ENCODE data around the gene KRTAP12-4. TPM values are rescaled to one million over a fixed set of nuclear protein-coding genes. Genes with fewer than 3 reads are reported as not detected.

The KRTAP12-4 gene
- total RNA-seq, 2 experiments from 2014 or later, result not detected

DNA sequence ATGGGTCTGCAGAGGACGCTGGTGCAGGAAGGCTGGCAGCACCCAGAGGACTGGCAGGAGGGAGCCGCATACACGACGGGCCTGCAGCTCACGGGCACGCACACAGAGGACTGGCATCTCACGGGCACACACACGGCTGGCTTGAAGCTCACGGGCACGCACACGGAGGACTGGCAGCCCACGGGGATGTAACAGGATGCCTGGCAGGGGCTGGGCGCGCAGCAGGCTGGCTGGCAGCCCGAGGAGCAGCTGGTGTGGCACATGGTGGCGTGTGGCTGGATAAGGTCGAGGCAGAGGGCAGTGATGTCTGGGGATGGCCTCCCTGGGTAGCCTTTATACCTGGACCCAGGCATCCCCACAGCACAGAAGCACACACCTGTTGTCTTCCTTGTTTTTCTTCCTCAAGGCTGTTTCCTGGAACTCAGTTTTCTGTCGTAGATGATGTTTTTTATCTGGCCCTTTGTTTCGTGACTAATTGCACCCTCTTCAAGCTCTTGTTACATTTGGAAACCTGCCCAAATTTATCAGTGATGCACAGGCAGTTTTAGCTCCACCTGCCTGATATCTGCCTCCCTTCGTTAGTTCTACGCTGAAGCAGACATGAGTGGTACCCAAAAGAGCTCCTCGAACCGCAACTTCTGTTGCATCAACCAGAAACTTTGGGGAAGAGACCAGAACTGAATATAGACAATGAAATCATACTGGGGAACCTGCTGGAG is 27.6 kb upstream of the KRTAP12-4 start, which contains the start of gene KRTAP12-1:
Gene KRTAP12-1, minus strand, starts transcription at position 303 of the 719 bp plus-strand sequence. Its CDS starts 40 bp downstream, at position 263.
- Histone ChIP-seq H3K4me3 (ENCODE audit: low read depth, low read length, poor library complexity, severe bottlenecking) (no peak within 1 kb of the TSS), H3K9me2 (ENCODE audit: insufficient read depth, low read length) (no peaks in the 10 kb centered on the region), H4K20me1 (ENCODE audit: insufficient read depth, low read length) (no peaks in the 10 kb centered on the region), H2AFZ (ENCODE audit: low read length) (no peak within 1 kb of the TSS), H3K36me3 (ENCODE audit: insufficient read depth, low read length) (no peaks in the 10 kb centered on the region), H3K9me3 (ENCODE audit: low read length) (no peaks in the 10 kb centered on the region), H3K27ac (ENCODE audit: low read depth, low read length, poor library complexity, severe bottlenecking) (no peak within 1 kb of the TSS), H3K79me2 (ENCODE audit: insufficient read depth, low read depth, low read length) (no peaks in the 10 kb centered on the region), H3K4me2 (ENCODE audit: low read length) (no peak within 1 kb of the TSS), H3K4me1 (ENCODE audit: insufficient read depth, low read length, poor library complexity, severe bottlenecking) (no peaks in the 10 kb centered on the region)
- POLR2A ChIA-PET, result interaction anchor here (0.6 kb wide), 1 partner anchor 18 kb away, joined by 3 read pairs; no protein-coding TSS in a partner anchor
- BruUV-seq (replicated peaks), result no TSS peak
- intact Hi-C loops (cut with micrococcal nuclease; ENCODE audit: unreplicated experiment), result no loop called here
- DNase-seq (ENCODE audit: low spot score), result no peak
- CTCF ChIA-PET (ENCODE audit: unreplicated experiment), result interaction anchor here (0.6 kb wide), 1 partner anchor 1129 kb away, joined by 4 read pairs; no protein-coding TSS in a partner anchor
- TF ChIP-seq, protein P1, sequence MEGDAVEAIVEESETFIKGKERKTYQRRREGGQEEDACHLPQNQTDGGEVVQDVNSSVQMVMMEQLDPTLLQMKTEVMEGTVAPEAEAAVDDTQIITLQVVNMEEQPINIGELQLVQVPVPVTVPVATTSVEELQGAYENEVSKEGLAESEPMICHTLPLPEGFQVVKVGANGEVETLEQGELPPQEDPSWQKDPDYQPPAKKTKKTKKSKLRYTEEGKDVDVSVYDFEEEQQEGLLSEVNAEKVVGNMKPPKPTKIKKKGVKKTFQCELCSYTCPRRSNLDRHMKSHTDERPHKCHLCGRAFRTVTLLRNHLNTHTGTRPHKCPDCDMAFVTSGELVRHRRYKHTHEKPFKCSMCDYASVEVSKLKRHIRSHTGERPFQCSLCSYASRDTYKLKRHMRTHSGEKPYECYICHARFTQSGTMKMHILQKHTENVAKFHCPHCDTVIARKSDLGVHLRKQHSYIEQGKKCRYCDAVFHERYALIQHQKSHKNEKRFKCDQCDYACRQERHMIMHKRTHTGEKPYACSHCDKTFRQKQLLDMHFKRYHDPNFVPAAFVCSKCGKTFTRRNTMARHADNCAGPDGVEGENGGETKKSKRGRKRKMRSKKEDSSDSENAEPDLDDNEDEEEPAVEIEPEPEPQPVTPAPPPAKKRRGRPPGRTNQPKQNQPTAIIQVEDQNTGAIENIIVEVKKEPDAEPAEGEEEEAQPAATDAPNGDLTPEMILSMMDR (conservative IDR thresholded peaks at IDR 0.05; ENCODE audit: low read length), result no peak
- TF ChIP-seq EZH2phosphoT487 (IDR thresholded peaks at IDR 0.05; ENCODE audit: borderline replicate concordance, low read depth, low read length), result no peak

DNA sequence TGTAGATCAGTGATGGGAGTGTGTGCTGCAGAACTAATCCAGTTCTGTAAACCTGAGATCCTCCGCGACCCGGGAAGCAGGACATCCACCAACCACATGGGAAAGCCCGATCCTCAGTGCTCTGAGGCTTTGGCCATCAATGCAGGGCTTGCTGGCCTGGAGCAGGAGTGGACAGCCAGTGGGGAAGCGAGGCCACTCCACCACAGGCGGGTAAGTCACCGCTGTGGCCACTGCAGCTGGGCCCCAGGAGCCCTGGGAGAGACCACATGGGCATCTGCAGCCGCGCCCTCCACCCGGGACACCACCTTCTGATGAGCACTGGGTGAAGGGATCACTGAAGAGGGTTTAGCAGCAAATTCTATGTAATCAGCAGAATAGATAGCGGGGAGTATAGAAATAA is 26.7 kb upstream of the KRTAP12-4 start:
- POLR2A ChIA-PET, result no interaction called here
- no peak overlapping the region for H2AFZ ChIP-seq (ENCODE audit: low read length)
- H3K27ac ChIP-seq (ENCODE audit: low read depth, low read length, poor library complexity, severe bottlenecking), result no peak overlapping the region
- intact Hi-C loops (cut with micrococcal nuclease; ENCODE audit: unreplicated experiment), result no loop called here
- no peak overlapping the region for H3K4me3 ChIP-seq (ENCODE audit: low read depth, low read length, poor library complexity, severe bottlenecking)
- no peaks in the 10 kb centered on the region for H3K36me3 ChIP-seq (ENCODE audit: insufficient read depth, low read length)
- no peak for DNase-seq (ENCODE audit: low spot score)
- H3K4me1 ChIP-seq (ENCODE audit: insufficient read depth, low read length, poor library complexity, severe bottlenecking), result no peaks in the 10 kb centered on the region
- H4K20me1 ChIP-seq (ENCODE audit: insufficient read depth, low read length), result no peaks in the 10 kb centered on the region
- no peak overlapping the region for H3K4me2 ChIP-seq (ENCODE audit: low read length)
- no TSS peak for BruUV-seq (replicated peaks)
- no peaks in the 10 kb centered on the region for H3K9me2 ChIP-seq (ENCODE audit: insufficient read depth, low read length)
- TF ChIP-seq, protein P1 (conservative IDR thresholded peaks at IDR 0.05; ENCODE audit: low read length), result no peak
- TF ChIP-seq EZH2phosphoT487 (IDR thresholded peaks at IDR 0.05; ENCODE audit: borderline replicate concordance, low read depth, low read length), result no peak
- CTCF ChIA-PET (ENCODE audit: unreplicated experiment), result interaction anchor here (0.6 kb wide), 1 partner anchor 1130 kb away, joined by 4 read pairs; no protein-coding TSS in a partner anchor
- no peaks in the 10 kb centered on the region for H3K9me3 ChIP-seq (ENCODE audit: low read length)
- H3K79me2 ChIP-seq (ENCODE audit: insufficient read depth, low read depth, low read length), result no peaks in the 10 kb centered on the region

DNA sequence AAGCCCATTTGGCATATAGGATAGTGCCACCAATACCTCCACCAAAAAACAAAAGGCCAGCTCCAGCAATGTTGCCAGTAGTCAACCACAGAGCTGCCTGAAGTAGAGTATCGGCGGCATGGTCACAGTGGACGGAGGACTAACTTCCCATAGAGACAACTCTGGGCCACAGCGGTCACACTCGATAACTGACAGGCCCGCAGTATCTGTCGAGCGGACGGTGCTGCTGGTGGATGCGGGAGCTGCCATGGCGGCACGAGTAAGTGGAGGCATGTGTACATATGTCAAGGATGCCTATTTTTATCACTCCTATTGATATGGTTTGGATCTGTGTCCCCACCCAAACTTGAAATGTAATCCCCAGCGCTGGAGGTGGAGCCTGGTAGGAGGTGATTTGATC is 23.4 kb upstream of the KRTAP12-4 start:
- Histone ChIP-seq H3K9me3 (ENCODE audit: low read length) (no peaks in the 10 kb centered on the region), H4K20me1 (ENCODE audit: insufficient read depth, low read length) (no peaks in the 10 kb centered on the region), H3K4me1 (ENCODE audit: insufficient read depth, low read length, poor library complexity, severe bottlenecking) (no peaks in the 10 kb centered on the region), H3K4me3 (ENCODE audit: low read depth, low read length, poor library complexity, severe bottlenecking) (no peak overlapping the region), H3K79me2 (ENCODE audit: insufficient read depth, low read depth, low read length) (no peaks in the 10 kb centered on the region), H3K36me3 (ENCODE audit: insufficient read depth, low read length) (no peaks in the 10 kb centered on the region), H3K27ac (ENCODE audit: low read depth, low read length, poor library complexity, severe bottlenecking) (no peak overlapping the region), H2AFZ (ENCODE audit: low read length) (no peak overlapping the region), H3K9me2 (ENCODE audit: insufficient read depth, low read length) (no peaks in the 10 kb centered on the region; the same call in 1 of the 2 replicates), H3K4me2 (ENCODE audit: low read length) (no peak overlapping the region)
- intact Hi-C loops (cut with micrococcal nuclease; ENCODE audit: unreplicated experiment), result no loop called here
- no TSS peak for BruUV-seq (replicated peaks)
- TF ChIP-seq EZH2phosphoT487 (IDR thresholded peaks at IDR 0.05; ENCODE audit: borderline replicate concordance, low read depth, low read length), result no peak
- TF ChIP-seq, protein P1 (conservative IDR thresholded peaks at IDR 0.05; ENCODE audit: low read length), result no peak
- POLR2A ChIA-PET, result no interaction called here
- no peak for DNase-seq (ENCODE audit: low spot score)
- CTCF ChIA-PET (ENCODE audit: unreplicated experiment), result no interaction called here
